GM18508 (cell line): ENCODE results near the gene RPL38.

Experiments used
- ATAC-seq: cut with Tn5 transposase; IDR thresholded peaks from one replicate; pipeline ENCODE4 v1.9.1; 2021; ENCODE audit warnings: moderate number of reproducible peaks; ENCODE audit not compliant: insufficient read depth, unreplicated experiment

Gene RPL38

DNA sequence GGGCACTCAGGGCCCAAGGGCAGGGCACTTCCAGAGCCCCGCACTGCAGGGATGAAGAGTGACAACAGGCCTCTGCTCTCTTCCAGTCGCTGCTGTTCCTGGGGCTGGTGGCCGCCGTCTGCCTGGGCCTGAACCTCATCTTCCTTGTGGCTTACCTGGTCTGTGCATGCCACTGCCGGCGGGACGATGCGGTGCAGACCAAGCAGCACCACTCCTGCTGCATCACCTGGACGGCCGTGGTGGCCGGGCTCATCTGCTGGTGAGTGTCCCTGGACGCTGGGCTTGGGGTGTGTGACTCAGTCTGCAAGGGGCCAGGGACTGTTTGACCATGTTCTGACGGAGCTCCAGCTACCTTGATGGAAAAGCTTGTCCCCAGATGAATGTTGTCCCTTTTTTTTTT, 18.9 kb downstream of the RPL38 start:
- ATAC-seq = no peak

DNA sequence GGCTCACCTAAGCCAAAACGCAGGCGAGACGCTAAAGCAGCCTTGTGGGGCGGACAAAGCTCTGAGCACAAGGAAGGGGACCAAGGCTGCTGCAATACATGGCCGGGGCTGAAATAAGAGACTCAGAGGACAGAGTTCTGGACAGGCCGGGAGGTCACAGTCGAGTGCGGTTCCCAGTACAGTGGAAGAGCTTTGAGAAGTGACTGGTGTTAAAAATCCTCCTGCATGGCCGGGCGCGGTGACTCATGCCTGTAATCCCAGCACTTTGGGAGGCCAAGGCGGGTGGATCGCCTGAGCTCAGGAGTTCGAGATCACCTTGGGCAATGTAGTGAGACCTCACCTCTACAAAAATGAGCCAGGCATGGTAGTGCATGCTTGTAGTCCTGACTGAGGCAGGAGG, 20.4 kb downstream of the RPL38 start:
- ATAC-seq = no peak

DNA sequence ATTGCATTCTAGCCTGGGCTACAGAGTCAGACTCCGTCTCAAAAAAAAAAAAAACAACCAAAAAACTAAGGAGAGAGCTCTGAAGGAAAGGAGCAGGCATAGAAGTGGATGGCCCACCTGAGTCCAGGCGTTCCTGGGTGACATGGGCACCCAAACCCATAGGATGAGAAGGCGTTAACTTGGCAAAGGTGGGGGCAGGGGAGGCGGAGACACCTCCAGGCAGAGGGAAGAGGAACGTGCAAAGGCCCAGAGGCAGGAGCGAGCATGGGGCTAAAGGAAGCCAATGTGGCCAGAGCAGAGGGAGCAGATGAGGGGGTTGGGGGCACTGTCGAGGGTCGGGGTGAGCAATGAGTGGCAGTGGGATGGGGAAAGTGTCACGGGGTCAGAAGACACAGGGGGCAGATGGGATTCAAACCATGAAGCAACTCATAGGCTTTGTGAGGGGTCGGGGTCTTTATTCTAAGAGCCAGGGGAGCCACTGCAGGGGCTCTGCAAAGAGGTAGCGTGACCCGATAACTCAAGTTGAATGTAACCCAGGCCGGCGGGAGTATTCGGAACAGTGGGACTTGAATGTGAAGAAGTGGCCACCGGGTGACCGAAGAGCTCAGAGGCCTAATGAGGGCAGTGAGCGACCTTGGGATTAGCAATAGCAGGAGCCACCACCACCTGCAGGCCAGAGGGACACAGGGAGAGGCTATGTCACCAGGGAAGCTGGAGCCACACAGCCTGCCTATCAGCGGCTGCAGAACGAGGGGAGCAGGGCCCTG, 21.7 kb downstream of the RPL38 start:
- no peak for ATAC-seq

GRCh38 chr17:74226252-74226651, 22.8 kb downstream of the RPL38 start:
- ATAC-seq = no peak

DNA sequence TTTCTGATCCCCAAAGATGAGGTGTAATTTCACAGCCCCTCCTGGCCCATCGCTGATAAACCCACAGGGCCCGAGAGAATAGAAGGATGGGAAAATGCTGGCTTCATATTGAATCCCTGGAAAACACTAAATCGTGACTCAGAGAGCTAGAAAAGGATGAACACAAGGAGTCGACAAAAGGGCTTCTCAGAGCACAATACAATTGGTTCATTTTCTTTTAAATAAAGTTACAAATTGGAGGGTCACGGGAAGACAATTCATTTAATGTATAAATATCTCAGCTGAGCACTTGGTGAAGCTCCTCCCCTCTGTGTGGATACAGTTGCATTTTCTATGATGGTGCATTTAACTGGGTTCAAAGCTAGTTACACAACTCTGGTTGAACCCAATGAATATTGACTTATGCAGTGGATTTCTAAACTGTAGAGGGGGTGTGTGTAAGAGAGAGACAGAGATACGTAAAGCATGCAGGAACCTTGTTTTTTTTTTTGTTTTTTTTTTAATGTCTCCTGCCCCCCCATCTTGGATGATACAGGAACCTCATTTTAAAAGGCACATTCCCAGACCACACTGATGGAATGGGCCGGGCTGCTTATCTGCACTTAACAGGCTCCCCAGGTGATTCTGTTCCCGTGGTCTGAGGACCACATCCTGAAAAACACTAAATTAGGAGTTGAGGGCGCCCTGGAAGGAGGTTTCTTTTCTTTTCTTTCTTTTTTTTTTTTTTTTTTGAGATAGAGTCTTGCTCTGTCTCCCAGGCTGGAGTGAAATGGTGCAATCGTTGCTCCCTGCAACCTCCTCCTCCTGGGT, 24.0 kb downstream of the RPL38 start:
- no peak for ATAC-seq

- no peak for ATAC-seq
Measured at GRCh38 chr17:74228306-74228978, 25.0 kb downstream of the RPL38 start.

- ATAC-seq = no peak
Measured at GRCh38 chr17:74230896-74231295, 27.4 kb downstream of the RPL38 start.

DNA sequence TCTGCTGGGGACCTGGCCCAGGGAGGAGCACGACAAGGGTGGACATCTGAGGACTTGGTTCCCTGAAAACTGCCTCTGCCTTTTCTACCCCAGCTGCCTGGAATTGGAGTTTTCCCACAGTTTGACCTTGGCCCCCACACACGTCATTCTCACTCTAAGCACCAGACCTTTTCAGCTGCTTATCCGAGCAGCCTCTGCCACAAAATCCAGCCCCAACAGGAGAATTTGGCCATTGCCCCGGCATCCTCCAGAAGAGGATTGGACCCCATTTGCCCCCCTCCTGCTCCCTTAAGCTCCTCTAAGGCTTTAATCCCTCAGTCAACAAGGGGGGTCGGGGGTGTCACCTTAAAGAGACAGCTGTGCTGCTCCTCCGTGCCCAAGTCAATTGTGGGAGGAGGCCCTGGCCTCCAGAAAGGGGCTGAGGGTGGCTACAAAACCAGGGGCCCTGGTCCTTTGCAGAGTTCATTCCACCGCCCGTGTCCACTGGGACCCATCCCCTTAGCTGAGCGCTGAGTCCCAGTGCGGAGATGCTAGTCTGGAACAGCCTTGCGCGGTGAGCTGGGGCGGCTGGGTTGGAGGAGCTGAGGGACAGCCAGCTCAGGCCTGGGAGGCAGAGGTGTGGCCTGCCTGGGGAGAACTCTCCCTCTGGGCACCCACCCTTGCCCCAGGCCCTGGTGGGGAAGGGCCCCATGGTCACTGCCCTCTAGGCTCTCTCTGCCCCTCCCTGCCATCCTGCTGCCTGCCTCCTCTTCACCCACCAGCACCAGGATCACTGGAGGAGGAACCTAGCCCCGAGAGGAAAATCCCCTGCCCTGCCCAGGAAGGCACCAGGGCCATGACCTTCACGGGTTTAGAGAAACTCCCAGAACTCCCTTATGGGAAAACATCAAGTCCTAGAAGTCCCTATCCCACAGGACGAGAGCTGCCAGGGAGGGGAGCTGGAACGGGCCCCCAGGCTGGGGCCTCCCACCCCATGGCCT, 28.7 kb downstream of the RPL38 start:
- ATAC-seq = no peak

DNA sequence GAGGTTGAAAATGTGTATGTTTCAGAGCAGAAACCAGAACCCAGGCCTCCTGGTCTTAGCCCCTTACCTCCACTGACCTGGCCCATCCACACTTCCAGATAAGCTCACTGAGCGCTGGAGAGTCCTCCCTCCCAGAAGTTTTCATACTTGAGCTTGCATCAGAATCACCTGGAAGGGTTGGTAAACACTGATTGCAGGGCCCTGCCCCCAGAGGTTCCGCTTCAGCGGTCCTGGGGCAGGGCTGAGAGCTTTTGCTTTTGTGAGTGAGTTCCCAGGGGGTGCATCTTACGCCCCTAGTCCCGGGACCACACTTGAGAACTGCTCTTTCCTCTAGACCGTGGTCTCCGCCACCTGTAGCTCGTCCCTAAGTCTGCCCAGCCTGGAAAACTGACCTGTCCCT, 30.5 kb downstream of the RPL38 start:
- ATAC-seq = no peak

GRCh38 chr17:74234486-74234885, 31.0 kb downstream of the RPL38 start:
- ATAC-seq = no peak

DNA sequence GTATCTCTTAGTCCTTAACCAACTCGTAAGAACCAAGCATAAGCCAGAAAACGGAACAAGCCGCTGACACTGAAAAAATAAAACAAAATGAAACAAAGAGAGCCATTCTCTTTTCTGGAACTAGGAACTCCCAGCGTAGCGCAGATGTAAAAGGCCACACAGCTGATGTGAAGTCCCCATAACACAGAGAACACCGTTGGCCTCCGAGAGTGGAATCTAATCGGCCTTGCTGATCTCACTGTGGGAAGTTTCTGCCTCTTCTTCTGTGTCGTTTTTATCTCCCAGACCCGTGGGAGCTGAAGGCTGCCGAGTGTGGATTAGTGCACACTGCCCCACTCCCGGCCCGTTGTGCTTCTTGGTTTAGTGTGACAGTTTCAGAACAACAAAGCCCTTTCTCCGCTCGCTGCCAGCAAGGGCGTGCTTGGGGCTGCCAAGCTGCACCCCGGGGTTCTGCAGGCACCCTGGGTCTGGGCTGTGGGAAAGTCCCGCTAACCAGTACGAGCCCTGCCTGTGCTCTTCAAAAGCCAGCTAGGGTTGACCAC, 31.6 kb downstream of the RPL38 start:
- ATAC-seq = no peak

DNA sequence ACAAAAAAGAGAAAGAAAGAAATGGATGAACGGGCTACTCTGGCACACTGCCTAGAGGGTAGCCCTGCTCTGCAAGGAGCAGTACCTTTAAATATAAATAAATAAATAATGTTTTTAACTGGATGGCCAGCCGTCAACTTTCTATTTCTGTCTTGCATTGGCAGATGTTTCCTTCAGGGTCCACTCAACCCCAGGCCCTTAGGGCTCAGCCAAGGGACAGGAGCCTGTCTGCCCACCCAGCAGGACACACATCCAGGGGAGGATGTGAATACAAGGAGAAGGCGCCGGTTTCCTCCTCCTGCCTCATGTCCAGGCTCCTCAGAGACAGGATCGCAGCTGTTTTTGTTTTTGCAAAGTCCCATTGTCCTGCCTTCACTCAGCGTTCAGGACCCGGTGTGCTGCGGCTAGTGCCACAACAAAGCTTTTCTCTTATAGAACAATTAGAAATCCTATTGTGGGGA, 32.5 kb downstream of the RPL38 start:
- ATAC-seq = no peak

GRCh38 chr17:74237321-74237720, 33.8 kb downstream of the RPL38 start:
- ATAC-seq = no peak

DNA sequence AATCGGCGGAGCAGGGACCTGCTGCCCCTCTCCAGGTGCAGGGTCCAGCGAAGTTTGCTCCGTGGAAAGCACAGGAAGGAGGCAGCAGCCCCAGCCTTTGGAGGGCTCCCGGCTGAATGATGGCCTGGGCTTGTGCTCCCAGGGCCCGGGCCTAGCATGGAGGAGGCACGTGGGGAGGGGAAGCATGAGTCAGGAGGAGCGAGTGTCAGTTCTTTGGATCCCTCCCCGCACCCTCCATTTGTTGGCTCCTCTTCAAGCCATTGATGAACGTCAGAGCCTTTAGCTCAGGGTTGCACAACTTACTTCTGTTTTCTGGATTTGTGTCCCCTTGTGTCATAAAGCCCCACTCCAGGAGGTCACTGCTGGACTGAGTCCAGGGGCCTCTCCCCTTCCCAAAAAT, 35.7 kb downstream of the RPL38 start:
- no peak for ATAC-seq

DNA sequence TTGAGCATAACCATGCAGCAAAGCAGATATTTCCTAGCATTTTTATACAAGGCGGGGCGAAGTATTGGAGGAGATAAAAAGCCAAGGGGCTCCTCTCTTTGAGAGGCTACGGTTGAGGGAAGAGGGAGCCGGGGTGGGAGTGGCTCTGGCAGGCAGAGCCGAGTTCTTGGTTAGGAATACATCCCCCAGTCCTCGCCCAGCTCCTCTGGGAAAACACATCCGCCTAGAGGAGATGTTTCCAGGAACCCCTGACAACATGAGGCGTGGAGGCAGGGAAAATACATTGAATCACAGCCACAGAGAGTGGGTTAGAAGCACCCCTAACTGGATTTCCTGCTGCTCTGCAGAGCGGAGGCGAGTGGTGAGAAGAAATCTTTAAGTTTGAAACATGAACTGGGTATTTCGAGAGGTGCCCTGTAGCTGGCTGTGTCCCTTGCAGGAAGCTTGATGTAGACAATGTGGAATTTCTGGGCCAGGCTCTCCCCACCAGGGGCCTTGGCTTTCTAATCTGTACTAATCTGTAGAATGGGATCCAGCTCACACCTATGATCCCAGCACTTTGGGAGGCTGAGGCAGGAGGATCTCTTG, 37.2 kb downstream of the RPL38 start:
- no peak for ATAC-seq

GRCh38 chr17:74241431-74241830, 38.0 kb downstream of the RPL38 start:
- ATAC-seq = no peak

DNA sequence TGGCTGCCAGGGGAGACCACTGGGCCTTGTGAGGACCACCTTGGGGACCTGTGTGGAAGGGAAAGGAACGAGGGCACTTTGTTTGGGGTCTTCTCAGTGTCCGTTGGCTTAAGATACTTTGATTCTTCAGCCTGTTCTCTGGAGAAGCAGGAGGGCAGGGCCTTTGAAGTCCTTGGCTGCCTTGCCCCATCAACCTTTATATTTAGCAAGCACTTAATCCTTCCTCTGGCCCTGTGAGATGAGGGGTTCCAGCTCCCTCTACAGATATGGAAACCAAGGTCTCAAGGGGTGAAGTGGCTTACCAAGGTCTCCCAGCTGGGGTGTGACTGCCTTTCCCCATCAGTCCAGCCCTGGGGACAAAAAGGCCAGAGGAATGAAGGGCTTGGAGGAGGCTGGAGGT, 38.4 kb downstream of the RPL38 start:
- no peak for ATAC-seq

- no peak for ATAC-seq
Measured at GRCh38 chr17:74243013-74243755, 39.7 kb downstream of the RPL38 start.

- no peak for ATAC-seq
Measured at GRCh38 chr17:74244128-74244527, 40.6 kb downstream of the RPL38 start.
